ENCODE measurements around the gene HOXD9.

The HOXD9 gene

DNA sequence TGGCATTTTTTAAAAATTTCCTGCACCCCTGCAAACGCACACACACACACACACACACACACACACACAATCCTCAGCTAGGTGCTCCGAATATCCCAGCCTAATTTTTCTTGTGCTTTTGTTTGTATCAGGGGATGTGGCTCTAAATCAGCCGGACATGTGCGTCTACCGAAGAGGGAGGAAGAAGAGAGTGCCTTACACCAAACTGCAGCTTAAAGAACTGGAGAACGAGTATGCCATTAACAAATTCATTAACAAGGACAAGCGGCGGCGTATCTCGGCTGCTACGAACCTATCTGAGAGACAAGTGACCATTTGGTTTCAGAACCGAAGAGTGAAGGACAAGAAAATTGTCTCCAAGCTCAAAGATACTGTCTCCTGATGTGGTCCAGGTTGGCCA, 28.2 kb upstream of the HOXD9 start:
- TF ChIP-seq GABPA (IDR thresholded peaks at IDR 0.05; ENCODE audit: low read depth): no peak
- no peak for TF ChIP-seq POLR2AphosphoS5 (IDR thresholded peaks at IDR 0.05; ENCODE audit: low read depth)
- no peak for TF ChIP-seq CTCF (IDR thresholded peaks at IDR 0.05; ENCODE audit: insufficient read depth, low read length)
- no peak for TF ChIP-seq REST (IDR thresholded peaks at IDR 0.05; ENCODE audit: insufficient replicate concordance, low read depth)
- no peak for TF ChIP-seq SPI1 (IDR thresholded peaks at IDR 0.05; ENCODE audit: borderline replicate concordance, low read depth)
- DNase-seq (ENCODE audit: low read depth in 1 of 2, low spot score in 1 of 2): no peak
- no peak overlapping the region for H3K27ac ChIP-seq (replicated peaks)
- H3K27me3 ChIP-seq (ENCODE audit: insufficient read depth, poor library complexity, severe bottlenecking): peaks cover 83% of the 10 kb centered on the region
- H3K4me3 ChIP-seq (replicated peaks; ENCODE audit: insufficient read depth, low read length): no peak overlapping the region

DNA sequence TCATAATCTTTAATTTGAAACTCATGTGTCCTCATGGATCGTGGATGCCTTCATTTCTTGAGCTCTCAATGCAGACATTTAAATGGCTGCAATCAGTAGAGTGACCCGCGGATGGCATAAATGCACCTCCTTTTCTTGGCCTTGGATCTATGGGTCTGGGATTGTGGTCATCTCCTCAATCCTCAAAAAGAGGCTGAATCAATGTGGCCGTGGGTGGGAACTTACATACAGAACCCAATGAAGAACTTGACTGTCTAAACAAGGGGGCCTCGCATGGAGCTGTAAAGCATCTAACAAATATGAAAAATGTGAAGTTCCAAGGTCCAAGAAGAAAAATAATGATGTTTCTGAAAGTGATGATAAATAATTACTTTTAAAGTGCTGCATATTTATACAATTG, 27.1 kb upstream of the HOXD9 start:
- TF ChIP-seq GABPA (IDR thresholded peaks at IDR 0.05; ENCODE audit: low read depth) (no peak), SPI1 (IDR thresholded peaks at IDR 0.05; ENCODE audit: borderline replicate concordance, low read depth) (no peak), REST (IDR thresholded peaks at IDR 0.05; ENCODE audit: insufficient replicate concordance, low read depth) (no peak), POLR2AphosphoS5 (IDR thresholded peaks at IDR 0.05; ENCODE audit: low read depth) (no peak), CTCF (IDR thresholded peaks at IDR 0.05; ENCODE audit: insufficient read depth, low read length) (no peak)
- Histone ChIP-seq H3K27me3 (ENCODE audit: insufficient read depth, poor library complexity, severe bottlenecking) (peaks cover 80% of the 10 kb centered on the region), H3K4me3 (replicated peaks; ENCODE audit: insufficient read depth, low read length) (no peak overlapping the region), H3K27ac (replicated peaks) (no peak overlapping the region)
- DNase-seq (ENCODE audit: low read depth in 1 of 2, low spot score in 1 of 2): no peak

GRCh38 chr2:176096243-176096985, 26.1 kb upstream of the HOXD9 start:
- TF ChIP-seq REST (IDR thresholded peaks at IDR 0.05; ENCODE audit: insufficient replicate concordance, low read depth): peak; percentile 27
- no peak for TF ChIP-seq CTCF (IDR thresholded peaks at IDR 0.05; ENCODE audit: insufficient read depth, low read length)
- peak overlapping the region; percentile 50; the same call in 1 of the 2 replicates for H3K4me3 ChIP-seq (replicated peaks; ENCODE audit: insufficient read depth, low read length)
- no peak overlapping the region for H3K27ac ChIP-seq (replicated peaks)
- peaks cover 77% of the 10 kb centered on the region for H3K27me3 ChIP-seq (ENCODE audit: insufficient read depth, poor library complexity, severe bottlenecking)
- DNase-seq (ENCODE audit: low read depth in 1 of 2, low spot score in 1 of 2): no peak

Data from HL-60 (cell line).